Measurements from ENCODE around the gene BAIAP2L1.

- TF ChIP-seq PATZ1 (tag by site-specific recombination; IDR thresholded peaks at IDR 0.05): no peak
- TF ChIP-seq ZNF585B (tag by site-specific recombination; IDR thresholded peaks at IDR 0.05): no peak
- TF ChIP-seq ZNF670 (tag by site-specific recombination; IDR thresholded peaks at IDR 0.05; ENCODE audit: low read depth): no peak
- no peak for TF ChIP-seq CTCF (tag by site-specific recombination; IDR thresholded peaks at IDR 0.05)
- no peak for TF ChIP-seq ZNF26 (tag by site-specific recombination; IDR thresholded peaks at IDR 0.05)
- 0 out of 2 replicates have a peak, but pooled peaks have one; percentile 23 for TF ChIP-seq ZNF335 (tag by site-specific recombination; conservative IDR thresholded peaks at IDR 0.05)
- peak; percentile 16; the same call in 1 of the 2 replicates for TF ChIP-seq KLF10 (tag by site-specific recombination; IDR thresholded peaks at IDR 0.05)
These were observed 1.4 kb downstream of the BAIAP2L1 start for GRCh38 chr7:98399462-98399861.
